Lower leg skin (tissue), 4 donors: ENCODE measurements around the gene ICOS. TPM values are rescaled to one million over a fixed set of nuclear protein-coding genes. Genes with fewer than 3 reads are reported as not detected.
"Not testable (repeated sequence)": the region's sequence is repeated elsewhere in the genome, so short reads cannot be mapped to it uniquely, and the experiment has no call there.

Source experiments
- DNase-seq, 2 donors: peaks; one replicate each; pipeline ENCODE4 v3.0.0-alpha.2; 2019; ENCODE audit warnings: low spot score in 2 of 2
- H3K4me3 ChIP-seq: fragments of 200-600 bp; sonication (generic); 2 replicates; pipeline ENCODE4 v1.5.1; 2017; ENCODE audit warnings: mild to moderate bottlenecking, low read depth; ENCODE audit not compliant: poor library complexity, severe bottlenecking
- POLR2A ChIP-seq, 2 donors: fragments of 450-650 bp; IDR thresholded peaks; one replicate each; pipeline ENCODE4 v1.6.1; 2016 to 2017; ENCODE audit warnings: antibody characterized with exemption in 2 of 2, mild to moderate bottlenecking in 1 of 2, moderate library complexity in 1 of 2
- WGBS, 2 donors: methylation state at CpG; one replicate each; pipeline ENCODE4 v1.1.5; 2018; 5-methylcytosine and 5-hydroxymethylcytosine counted together
- intact Hi-C: fragments of 100-400 bp; cut with DNase I; formaldehyde crosslinking; loops from one replicate; pipeline ENCODE4 v1.15.0; 2023; ENCODE audit warnings: low total_unique reads
- total RNA-seq, 4 donors: library from RNA; depleted of rRNA; stranded (reverse); fragments of >200 nt; gene quantifications; one replicate each; pipeline ENCODE4 v1.1.0, GENCODE V29; 2016
- TF ChIP-seq, protein P1 (sequence below), 3 donors: fragments of 450-650 bp; IDR thresholded peaks; one replicate each; pipeline ENCODE4 v1.5.1; 2016; ENCODE audit warnings: antibody characterized with exemption in 3 of 3, mild to moderate bottlenecking in 3 of 3, moderate library complexity in 2 of 3

ICOS gene
- total RNA-seq, 4 donors from 2014 or later = 0.25 TPM; not detected in 3

DNA sequence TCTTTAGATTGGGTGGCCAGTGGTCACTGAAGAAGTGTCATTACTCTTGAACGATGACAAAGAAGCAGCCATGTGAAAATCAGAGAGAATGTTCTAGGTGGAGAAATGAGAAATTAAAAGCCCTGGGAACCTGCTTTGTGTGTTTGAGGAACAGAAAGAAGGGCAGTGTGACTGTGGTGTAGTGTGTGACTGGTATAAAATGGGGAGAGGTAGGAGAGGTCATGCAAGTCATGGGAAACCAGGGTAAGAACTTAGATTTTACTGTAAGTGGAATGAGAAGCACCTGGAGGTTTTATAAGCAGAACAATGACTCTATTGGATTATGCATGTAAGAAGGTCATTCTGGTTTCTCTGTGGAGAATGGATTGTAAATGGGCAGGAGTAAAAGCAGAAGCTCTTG lies 12.2 kb downstream of the ICOS start:
- intact Hi-C loops = no loop called here
- 87 to 92% methylated on average over 1 of the region's 1 CpG for WGBS, 2 donors
- TF ChIP-seq, protein P1, sequence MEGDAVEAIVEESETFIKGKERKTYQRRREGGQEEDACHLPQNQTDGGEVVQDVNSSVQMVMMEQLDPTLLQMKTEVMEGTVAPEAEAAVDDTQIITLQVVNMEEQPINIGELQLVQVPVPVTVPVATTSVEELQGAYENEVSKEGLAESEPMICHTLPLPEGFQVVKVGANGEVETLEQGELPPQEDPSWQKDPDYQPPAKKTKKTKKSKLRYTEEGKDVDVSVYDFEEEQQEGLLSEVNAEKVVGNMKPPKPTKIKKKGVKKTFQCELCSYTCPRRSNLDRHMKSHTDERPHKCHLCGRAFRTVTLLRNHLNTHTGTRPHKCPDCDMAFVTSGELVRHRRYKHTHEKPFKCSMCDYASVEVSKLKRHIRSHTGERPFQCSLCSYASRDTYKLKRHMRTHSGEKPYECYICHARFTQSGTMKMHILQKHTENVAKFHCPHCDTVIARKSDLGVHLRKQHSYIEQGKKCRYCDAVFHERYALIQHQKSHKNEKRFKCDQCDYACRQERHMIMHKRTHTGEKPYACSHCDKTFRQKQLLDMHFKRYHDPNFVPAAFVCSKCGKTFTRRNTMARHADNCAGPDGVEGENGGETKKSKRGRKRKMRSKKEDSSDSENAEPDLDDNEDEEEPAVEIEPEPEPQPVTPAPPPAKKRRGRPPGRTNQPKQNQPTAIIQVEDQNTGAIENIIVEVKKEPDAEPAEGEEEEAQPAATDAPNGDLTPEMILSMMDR (IDR thresholded peaks at IDR 0.05) = no peak
- no peak for TF ChIP-seq POLR2A (IDR thresholded peaks at IDR 0.05)
- DNase-seq = no peak
- H3K4me3 ChIP-seq = no peak overlapping the region

- no peak for TF ChIP-seq POLR2A (IDR thresholded peaks at IDR 0.05)
- WGBS, 2 donors = 88 to 89% methylated on average over 2 of the region's 2 CpGs
- intact Hi-C loops = no loop called here
- H3K4me3 ChIP-seq = no peak overlapping the region
- no peak for DNase-seq
Observed at GRCh38 chr2:203949228-203949627, 12.7 kb downstream of the ICOS start.

- 53 to 57% methylated on average over 10 of the region's 10 CpGs for WGBS, 2 donors
- no peak for DNase-seq
- TF ChIP-seq, protein P1 (IDR thresholded peaks at IDR 0.05) = no peak
- TF ChIP-seq POLR2A (IDR thresholded peaks at IDR 0.05) = no peak
- intact Hi-C loops = no loop called here
- H3K4me3 ChIP-seq = no peak overlapping the region
Observed at GRCh38 chr2:203951366-203951902, 14.9 kb downstream of the ICOS start.

- no peak overlapping the region for H3K4me3 ChIP-seq
Observed at GRCh38 chr2:203959265-203959664, 22.7 kb downstream of the ICOS start.

DNA sequence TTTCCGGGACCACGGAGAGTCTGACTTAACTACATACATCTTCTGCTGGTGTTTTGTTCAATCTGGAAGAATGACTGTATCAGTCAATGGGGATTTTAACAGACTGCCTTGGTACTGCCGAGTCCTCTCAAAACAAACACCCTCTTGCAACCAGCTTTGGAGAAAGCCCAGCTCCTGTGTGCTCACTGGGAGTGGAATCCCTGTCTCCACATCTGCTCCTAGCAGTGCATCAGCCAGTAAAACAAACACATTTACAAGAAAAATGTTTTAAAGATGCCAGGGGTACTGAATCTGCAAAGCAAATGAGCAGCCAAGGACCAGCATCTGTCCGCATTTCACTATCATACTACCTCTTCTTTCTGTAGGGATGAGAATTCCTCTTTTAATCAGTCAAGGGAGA lies 23.1 kb downstream of the ICOS start:
- DNase-seq = no peak
- TF ChIP-seq, protein P1 (IDR thresholded peaks at IDR 0.05) = no peak
- TF ChIP-seq POLR2A (IDR thresholded peaks at IDR 0.05) = no peak
- intact Hi-C loops = no loop called here
- no peak overlapping the region for H3K4me3 ChIP-seq
- 69 to 80% methylated on average over 4 of the region's 4 CpGs for WGBS, 2 donors

More at GRCh38 chr2:203959265-203959664, 22.7 kb downstream of the ICOS start:
- intact Hi-C loops = no loop called here
- DNase-seq = no peak
- whole genome bisulfite sequencing, 2 donors = 79 to 88% methylated on average over 4 of the region's 4 CpGs
- TF ChIP-seq POLR2A (IDR thresholded peaks at IDR 0.05) = no peak
- TF ChIP-seq, protein P1 (IDR thresholded peaks at IDR 0.05) = no peak

DNA sequence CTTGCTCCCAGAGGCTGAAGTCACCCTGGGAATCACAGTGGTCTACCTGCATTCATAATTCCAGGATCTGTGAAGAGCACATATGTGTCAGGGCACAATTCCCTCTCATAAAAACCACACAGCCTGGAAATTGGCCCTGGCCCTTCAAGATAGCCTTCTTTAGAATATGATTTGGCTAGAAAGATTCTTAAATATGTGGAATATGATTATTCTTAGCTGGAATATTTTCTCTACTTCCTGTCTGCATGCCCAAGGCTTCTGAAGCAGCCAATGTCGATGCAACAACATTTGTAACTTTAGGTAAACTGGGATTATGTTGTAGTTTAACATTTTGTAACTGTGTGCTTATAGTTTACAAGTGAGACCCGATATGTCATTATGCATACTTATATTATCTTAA lies 24.2 kb downstream of the ICOS start:
- 81 to 85% methylated on average over 2 of the region's 2 CpGs for WGBS, 2 donors
- intact Hi-C loops = no loop called here

DNA sequence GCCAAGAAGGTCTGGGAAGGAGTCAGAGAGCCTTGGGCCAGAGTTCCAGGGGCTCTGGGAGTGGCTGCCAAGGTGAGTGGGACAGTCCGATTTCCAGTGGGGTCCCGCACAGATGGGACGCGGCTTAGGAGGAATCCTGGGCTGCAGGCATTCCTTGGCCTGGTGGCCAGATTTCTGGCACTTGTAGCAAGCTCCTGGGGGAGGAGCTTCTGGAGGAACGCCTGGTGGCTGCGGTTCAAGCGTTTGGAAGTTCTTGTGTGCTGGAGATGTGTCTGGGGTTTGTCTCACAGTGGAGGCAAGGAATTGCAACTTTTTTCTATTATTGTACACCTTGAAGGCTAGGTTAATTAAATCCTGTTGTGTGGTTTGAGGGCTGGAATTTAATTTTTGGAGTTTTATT lies 28.6 kb downstream of the ICOS start:
- H3K4me3 ChIP-seq, intact Hi-C loops, DNase-seq: not testable (repeated sequence)
- 58 to 73% methylated on average over 7 of the region's 7 CpGs for WGBS, 2 donors

More for the DNA sequence above, 24.2 kb downstream of the ICOS start:
- TF ChIP-seq, protein P1 (IDR thresholded peaks at IDR 0.05) = no peak
- TF ChIP-seq POLR2A (IDR thresholded peaks at IDR 0.05) = no peak
- H3K4me3 ChIP-seq = no peak overlapping the region
- DNase-seq = no peak
